Activated effector memory CD4-positive, alpha-beta T cell treated with Interleukin-2 at 50 U/mL for 16 hours (primary cell): ENCODE data around the gene TRPM8.

Experiments used
- DNase-seq: peaks from one replicate; pipeline ENCODE4 v3.0.0-alpha.2; 2020

Gene TRPM8

GRCh38 chr2:234050455-234051135 is 133.4 kb downstream of the TRPM8 start, which contains the start of gene SPP2:
TSS of gene SPP2 (plus strand) at chr2:234050702. CDS start at chr2:234050787, 85 bp downstream.
- DNase-seq: no peak

GRCh38 chr2:234051374-234052070 is 134.3 kb downstream of the TRPM8 start:
- no peak for DNase-seq

- DNase-seq: no peak
These were observed 141.7 kb downstream of the TRPM8 start for GRCh38 chr2:234058881-234059280.

GRCh38 chr2:234060236-234060635 is 143.1 kb downstream of the TRPM8 start:
- DNase-seq: no peak

- no peak for DNase-seq
These were observed 144.6 kb downstream of the TRPM8 start for GRCh38 chr2:234061624-234062257.

GRCh38 chr2:234066587-234066986 is 149.4 kb downstream of the TRPM8 start:
- no peak for DNase-seq
